HepG2 (cell line): ENCODE results near the gene IQUB. TPM values are rescaled to one million over a fixed set of nuclear protein-coding genes. Genes with fewer than 3 reads are reported as not detected.

ENCODE experiments used
- ATAC-seq: fragments of 200-7000 bp; cut with Tn5 transposase; 3 replicates; pipeline ENCODE4 v1.9.1; 2020; ENCODE audit warnings: mild to moderate bottlenecking, moderate library complexity
- BruUV-seq: library from RNA; stranded (reverse); fragments of 400-500 nt; replicated peaks from 2 replicates; lab custom pipeline; 2021; lab: Mats Ljungman, UMichigan
- CTCF ChIA-PET: fragments of 300-600 bp; formaldehyde crosslinking; extraction: SDS; loops from one replicate; lab custom pipeline; 2021; ENCODE audit warnings: low total read pairs, inconsistent platforms, low intra/inter-chr PET ratio; lab: Yijun Ruan, JAX
- POLR2A ChIA-PET: fragments of 350-600 bp; sonication (Branson Sonifier 250); formaldehyde crosslinking; loops from one replicate; lab custom pipeline; 2020; ENCODE audit warnings: antibody characterized with exemption, inconsistent platforms; lab: Yijun Ruan, JAX
- DNase-seq: peaks from one replicate; pipeline ENCODE4 v3.0.0-alpha.2; 2015; ENCODE audit warnings: low spot score
- FAIRE-seq: peaks from 3 replicates; lab custom pipeline; 2011; peaks lifted over from hg19 to GRCh38; lab: Jason Lieb, UNC
- H2AFZ ChIP-seq: one replicate; pipeline ENCODE4 v1.6.1; 2011; ENCODE audit warnings: low read length, inconsistent platforms
- H3K27ac ChIP-seq: fragments of 300-600 bp; 3 replicates; pipeline ENCODE4 v1.8.0; 2011; ENCODE audit warnings: mixed run types, mild to moderate bottlenecking, mixed read lengths, low read length, inconsistent platforms; ENCODE audit not compliant: insufficient read depth; ENCODE audit errors: extremely low read length
- H3K27me3 ChIP-seq, 2 experiments: fragments of 200-600 bp in 1 of 2; 2 replicates in 1 of 2; 3 replicates in 1 of 2; pipeline versions ENCODE4 v1.6.0 to v1.8.0; 2011; ENCODE audit warnings: low read length in 2 of 2, mild to moderate bottlenecking in 2 of 2, moderate library complexity in 2 of 2, inconsistent platforms in 1 of 2; ENCODE audit not compliant: insufficient read depth in 2 of 2, control insufficient read depth in 1 of 2
- H3K36me3 ChIP-seq, 2 experiments: fragments of 200-600 bp in 1 of 2; replicated peaks in 1 of 2; 2 replicates in 1 of 2; 3 replicates in 1 of 2; pipeline versions ENCODE4 v1.5.1 to v1.8.0; 2011; ENCODE audit warnings: low read length in 2 of 2, inconsistent platforms in 1 of 2; ENCODE audit not compliant: insufficient read depth in 2 of 2, control insufficient read depth in 1 of 2
- H3K4me1 ChIP-seq: 2 replicates; pipeline ENCODE4 v1.5.1; 2012; ENCODE audit warnings: low read length, inconsistent platforms; ENCODE audit not compliant: insufficient read depth
- H3K4me2 ChIP-seq: 2 replicates; pipeline ENCODE4 v1.6.0; 2011; ENCODE audit warnings: low read depth, low read length, inconsistent platforms
- H3K4me3 ChIP-seq, 3 experiments: fragments of 200-600 bp in 1 of 3; sonication (generic), shearing (Covaris generic) in 1 of 3; replicated peaks in 1 of 3; 2 replicates each; pipeline ENCODE4 v1.5.1; 2011 to 2016; ENCODE audit warnings: low read length in 3 of 3, inconsistent platforms in 2 of 3, low read depth in 2 of 3, mild to moderate bottlenecking in 2 of 3, control low read depth in 1 of 3, mixed read lengths in 1 of 3; ENCODE audit not compliant: insufficient read depth in 1 of 3
- H3K79me2 ChIP-seq: one replicate; pipeline ENCODE4 v1.6.1; 2011; ENCODE audit warnings: low read length, inconsistent platforms; ENCODE audit not compliant: insufficient read depth
- H3K9ac ChIP-seq: 2 replicates; pipeline ENCODE4 v1.6.0; 2011; ENCODE audit warnings: mild to moderate bottlenecking, low read depth, low read length, inconsistent platforms; ENCODE audit not compliant: insufficient read depth
- H3K9me3 ChIP-seq: 2 replicates; pipeline ENCODE4 v1.5.1; 2012; ENCODE audit warnings: mild to moderate bottlenecking, low read length
- H4K20me1 ChIP-seq: 2 replicates; pipeline ENCODE4 v1.6.0; 2011; ENCODE audit warnings: inconsistent platforms, mild to moderate bottlenecking, low read length, moderate library complexity; ENCODE audit not compliant: insufficient read depth
- PHF5A ChIP-seq: IDR thresholded peaks from one replicate; pipeline ENCODE4 v1.6.1; 2018; ENCODE audit warnings: low read depth, missing genetic modification reagents; ENCODE audit not compliant: unreplicated experiment
- STAT5B ChIP-seq: sonication (generic); formaldehyde crosslinking; IDR thresholded peaks from 2 replicates; pipeline ENCODE4 v1.4.0; 2020; ENCODE audit warnings: missing genetic modification reagents
- ZBTB7A ChIP-seq: sonication (generic); formaldehyde crosslinking; IDR thresholded peaks from 2 replicates; pipeline ENCODE4 v1.8.0; 2022; ENCODE audit warnings: mild to moderate bottlenecking, missing genetic modification reagents
- ZEB1 ChIP-seq: IDR thresholded peaks from 2 replicates; pipeline ENCODE4 v1.6.1; 2012; ENCODE audit warnings: mild to moderate bottlenecking, low read depth, inconsistent platforms; ENCODE audit not compliant: insufficient replicate concordance
- ZFY ChIP-seq: sonication (generic); formaldehyde crosslinking; IDR thresholded peaks from 2 replicates; pipeline ENCODE4 v1.4.0; 2020; ENCODE audit warnings: missing genetic modification reagents
- ZNF253 ChIP-seq: sonication (generic); formaldehyde crosslinking; IDR thresholded peaks from 2 replicates; pipeline ENCODE4 v1.8.0; 2022; ENCODE audit warnings: mild to moderate bottlenecking, missing genetic modification reagents, borderline replicate concordance
- ZNF567 ChIP-seq: sonication (generic); formaldehyde crosslinking; IDR thresholded peaks from 2 replicates; pipeline ENCODE4 v1.8.1; 2023; ENCODE audit warnings: mild to moderate bottlenecking, missing genetic modification reagents, borderline replicate concordance
- ZZZ3 ChIP-seq: sonication (generic); formaldehyde crosslinking; IDR thresholded peaks from 2 replicates; pipeline ENCODE4 v1.4.0; 2020; ENCODE audit warnings: missing genetic modification reagents, mild to moderate bottlenecking, borderline replicate concordance
- WGBS: methylation state at CpG from one replicate; pipeline ENCODE4 v1.1.6; 2017; ENCODE audit warnings: low lambda C conversion rate; 5-methylcytosine and 5-hydroxymethylcytosine counted together
- in situ Hi-C: cut with HindIII; loops from 2 replicates; pipeline ENCODE4 v1.10.0; 2017; ENCODE audit warnings: low pct_unique_long_range_greater_than_20kb; ENCODE audit not compliant: extremely low pct_ligation_motif_present
- intact Hi-C: fragments of 100-400 bp; cut with micrococcal nuclease; formaldehyde crosslinking; loops from one replicate; pipeline ENCODE4 v1.10.0; 2022; ENCODE audit not compliant: unreplicated experiment
- polyA plus RNA-seq, 8 experiments: library from polyadenylated mRNA; depleted of rRNA in 3 of 8; stranded (reverse) in 7 of 8; unstranded in 1 of 8; fragments of >200 nt; fragmentation: Illumina TruSeq in 4 of 8; extraction: Trizol in 4 of 8; gene quantifications; 2 replicates each; pipeline versions ENCODE4 v1.2.1 to v1.2.3, GENCODE V29; 2011 to 2016; ENCODE audit warnings: low read depth in 4 of 8, missing spikeins in 1 of 8, mixed read lengths in 1 of 8; ENCODE audit not compliant: insufficient read depth in 1 of 8
- total RNA-seq, 5 experiments: library from RNA; depleted of rRNA; stranded (reverse); fragments of >200 nt; fragmentation: Illumina TruSeq; extraction: Trizol; gene quantifications; 2 replicates each; pipeline ENCODE4 v1.2.3, GENCODE V29; 2016; ENCODE audit warnings: low read depth in 1 of 5
- TF ChIP-seq, protein P1 (sequence below): IDR thresholded peaks from 2 replicates; pipeline ENCODE4 v1.6.1; 2016; ENCODE audit warnings: missing compliant biosample characterization, missing genetic modification reagents, borderline replicate concordance
- TF ChIP-seq, protein P2 (sequence below): sonication (generic); formaldehyde crosslinking; conservative IDR thresholded peaks from 2 replicates; pipeline ENCODE4 v1.4.0; 2020; ENCODE audit warnings: missing genetic modification reagents
- TF ChIP-seq, protein P3 (sequence below): sonication (generic); formaldehyde crosslinking; IDR thresholded peaks from 2 replicates; pipeline ENCODE4 v1.4.0; 2020; ENCODE audit warnings: missing genetic modification reagents, borderline replicate concordance
- TF ChIP-seq, protein P4 (sequence below): sonication (generic); formaldehyde crosslinking; IDR thresholded peaks from 2 replicates; pipeline ENCODE4 v1.4.0; 2020; ENCODE audit warnings: missing genetic modification reagents; ENCODE audit errors: not compliant biosample characterization
- TF ChIP-seq, protein P5 (sequence below): sonication (generic); formaldehyde crosslinking; IDR thresholded peaks from 2 replicates; pipeline ENCODE4 v1.5.1; 2020; ENCODE audit warnings: missing genetic modification reagents, mild to moderate bottlenecking, borderline replicate concordance
- TF ChIP-seq, protein P6 (sequence below): sonication (generic); formaldehyde crosslinking; IDR thresholded peaks from 2 replicates; pipeline ENCODE4 v1.5.0; 2020; ENCODE audit warnings: mild to moderate bottlenecking, missing genetic modification reagents

IQUB gene
- total and polyA plus RNA-seq, 2 of the 13 experiments (the other 11 are each of a cell fraction or from before 2014, with no cell fraction given) = 0.07 TPM; not detected in 1

DNA sequence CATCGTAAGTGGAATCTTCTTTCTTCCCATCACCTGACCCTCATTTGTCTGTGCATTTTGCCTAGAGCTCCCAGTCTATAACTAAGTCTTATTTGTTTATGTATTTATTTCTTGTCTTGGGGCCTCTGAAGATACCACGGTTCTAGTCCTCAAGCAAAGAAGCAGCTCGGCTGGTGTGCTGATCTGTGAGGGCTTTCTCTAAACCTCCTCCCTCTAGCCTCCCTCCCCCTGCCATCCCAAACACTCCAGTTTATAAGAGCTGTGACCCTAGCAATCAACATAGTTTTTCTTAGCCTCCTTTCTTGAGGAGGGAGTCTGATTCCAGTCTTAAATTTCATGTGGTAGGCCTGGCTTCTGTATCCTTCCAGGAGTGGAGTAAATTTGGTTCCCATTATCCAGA is 38.9 kb upstream of the IQUB start (continued):
- TF ChIP-seq, protein P1, sequence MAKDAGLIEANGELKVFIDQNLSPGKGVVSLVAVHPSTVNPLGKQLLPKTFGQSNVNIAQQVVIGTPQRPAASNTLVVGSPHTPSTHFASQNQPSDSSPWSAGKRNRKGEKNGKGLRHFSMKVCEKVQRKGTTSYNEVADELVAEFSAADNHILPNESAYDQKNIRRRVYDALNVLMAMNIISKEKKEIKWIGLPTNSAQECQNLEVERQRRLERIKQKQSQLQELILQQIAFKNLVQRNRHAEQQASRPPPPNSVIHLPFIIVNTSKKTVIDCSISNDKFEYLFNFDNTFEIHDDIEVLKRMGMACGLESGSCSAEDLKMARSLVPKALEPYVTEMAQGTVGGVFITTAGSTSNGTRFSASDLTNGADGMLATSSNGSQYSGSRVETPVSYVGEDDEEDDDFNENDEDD (CRISPR knock-in tag) = no peak
- TF ChIP-seq ZFY (CRISPR knock-in tag) (no peak), ZNF253 (CRISPR knock-in tag) (no peak), ZEB1 (no peak), ZNF567 (CRISPR knock-in tag) (no peak), PHF5A (CRISPR knock-in tag) (no peak), STAT5B (CRISPR knock-in tag) (no peak)
- TF ChIP-seq, protein P2, sequence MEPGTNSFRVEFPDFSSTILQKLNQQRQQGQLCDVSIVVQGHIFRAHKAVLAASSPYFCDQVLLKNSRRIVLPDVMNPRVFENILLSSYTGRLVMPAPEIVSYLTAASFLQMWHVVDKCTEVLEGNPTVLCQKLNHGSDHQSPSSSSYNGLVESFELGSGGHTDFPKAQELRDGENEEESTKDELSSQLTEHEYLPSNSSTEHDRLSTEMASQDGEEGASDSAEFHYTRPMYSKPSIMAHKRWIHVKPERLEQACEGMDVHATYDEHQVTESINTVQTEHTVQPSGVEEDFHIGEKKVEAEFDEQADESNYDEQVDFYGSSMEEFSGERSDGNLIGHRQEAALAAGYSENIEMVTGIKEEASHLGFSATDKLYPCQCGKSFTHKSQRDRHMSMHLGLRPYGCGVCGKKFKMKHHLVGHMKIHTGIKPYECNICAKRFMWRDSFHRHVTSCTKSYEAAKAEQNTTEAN (CRISPR knock-in tag) = no peak
- TF ChIP-seq, protein P3, sequence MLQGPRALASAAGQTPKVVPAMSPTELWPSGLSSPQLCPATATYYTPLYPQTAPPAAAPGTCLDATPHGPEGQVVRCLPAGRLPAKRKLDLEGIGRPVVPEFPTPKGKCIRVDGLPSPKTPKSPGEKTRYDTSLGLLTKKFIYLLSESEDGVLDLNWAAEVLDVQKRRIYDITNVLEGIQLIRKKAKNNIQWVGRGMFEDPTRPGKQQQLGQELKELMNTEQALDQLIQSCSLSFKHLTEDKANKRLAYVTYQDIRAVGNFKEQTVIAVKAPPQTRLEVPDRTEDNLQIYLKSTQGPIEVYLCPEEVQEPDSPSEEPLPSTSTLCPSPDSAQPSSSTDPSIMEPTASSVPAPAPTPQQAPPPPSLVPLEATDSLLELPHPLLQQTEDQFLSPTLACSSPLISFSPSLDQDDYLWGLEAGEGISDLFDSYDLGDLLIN (CRISPR knock-in tag) = no peak

DNA sequence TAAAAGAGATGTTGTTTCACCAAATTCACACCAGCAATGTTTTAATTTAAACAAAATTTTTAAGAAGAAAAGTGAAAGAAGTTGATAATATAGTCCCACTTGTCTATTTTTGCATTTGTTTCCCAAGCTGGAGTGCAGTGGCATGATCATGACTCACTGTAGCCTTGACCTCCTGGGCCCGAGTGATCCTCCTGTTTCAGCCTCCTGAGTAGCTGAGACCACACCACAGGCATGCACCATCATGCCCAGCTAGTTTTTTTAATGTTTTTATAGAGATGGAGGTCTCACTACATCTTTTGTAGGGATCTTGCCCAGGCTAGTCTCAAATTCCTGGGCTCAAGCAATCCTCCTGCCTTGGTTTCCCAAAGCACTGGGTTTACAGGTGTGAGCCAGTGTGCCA is 37.3 kb upstream of the IQUB start:
- H3K4me2 ChIP-seq = no peak overlapping the region
- H3K4me1 ChIP-seq = no peaks in the 10 kb centered on the region
- DNase-seq (no peak), ATAC-seq (no peak), FAIRE-seq (no peak)
- WGBS = 0% methylated on average over 1 of the region's 1 CpG
- no peaks in the 10 kb centered on the region for H3K9me3 ChIP-seq
- no peak overlapping the region for H3K4me3 ChIP-seq
- no peaks in the 10 kb centered on the region for H3K36me3 ChIP-seq
- H3K27me3 ChIP-seq = no peaks in the 10 kb centered on the region
- H4K20me1 ChIP-seq = no peaks in the 10 kb centered on the region
- no peak overlapping the region for H3K9ac ChIP-seq
- intact Hi-C loops = no loop called here
- ChIA-PET POLR2A (no interaction called here), CTCF (no interaction called here)
- H3K27ac ChIP-seq = no peak overlapping the region
- no peak overlapping the region for H2AFZ ChIP-seq
- no peaks in the 10 kb centered on the region for H3K79me2 ChIP-seq
- in situ Hi-C loops = no loop called here
- BruUV-seq = no TSS peak
- TF ChIP-seq, protein P4, sequence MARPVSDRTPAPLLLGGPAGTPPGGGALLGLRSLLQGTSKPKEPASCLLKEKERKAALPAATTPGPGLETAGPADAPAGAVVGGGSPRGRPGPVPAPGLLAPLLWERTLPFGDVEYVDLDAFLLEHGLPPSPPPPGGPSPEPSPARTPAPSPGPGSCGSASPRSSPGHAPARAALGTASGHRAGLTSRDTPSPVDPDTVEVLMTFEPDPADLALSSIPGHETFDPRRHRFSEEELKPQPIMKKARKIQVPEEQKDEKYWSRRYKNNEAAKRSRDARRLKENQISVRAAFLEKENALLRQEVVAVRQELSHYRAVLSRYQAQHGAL (CRISPR knock-in tag) = no peak
- TF ChIP-seq, protein P5, sequence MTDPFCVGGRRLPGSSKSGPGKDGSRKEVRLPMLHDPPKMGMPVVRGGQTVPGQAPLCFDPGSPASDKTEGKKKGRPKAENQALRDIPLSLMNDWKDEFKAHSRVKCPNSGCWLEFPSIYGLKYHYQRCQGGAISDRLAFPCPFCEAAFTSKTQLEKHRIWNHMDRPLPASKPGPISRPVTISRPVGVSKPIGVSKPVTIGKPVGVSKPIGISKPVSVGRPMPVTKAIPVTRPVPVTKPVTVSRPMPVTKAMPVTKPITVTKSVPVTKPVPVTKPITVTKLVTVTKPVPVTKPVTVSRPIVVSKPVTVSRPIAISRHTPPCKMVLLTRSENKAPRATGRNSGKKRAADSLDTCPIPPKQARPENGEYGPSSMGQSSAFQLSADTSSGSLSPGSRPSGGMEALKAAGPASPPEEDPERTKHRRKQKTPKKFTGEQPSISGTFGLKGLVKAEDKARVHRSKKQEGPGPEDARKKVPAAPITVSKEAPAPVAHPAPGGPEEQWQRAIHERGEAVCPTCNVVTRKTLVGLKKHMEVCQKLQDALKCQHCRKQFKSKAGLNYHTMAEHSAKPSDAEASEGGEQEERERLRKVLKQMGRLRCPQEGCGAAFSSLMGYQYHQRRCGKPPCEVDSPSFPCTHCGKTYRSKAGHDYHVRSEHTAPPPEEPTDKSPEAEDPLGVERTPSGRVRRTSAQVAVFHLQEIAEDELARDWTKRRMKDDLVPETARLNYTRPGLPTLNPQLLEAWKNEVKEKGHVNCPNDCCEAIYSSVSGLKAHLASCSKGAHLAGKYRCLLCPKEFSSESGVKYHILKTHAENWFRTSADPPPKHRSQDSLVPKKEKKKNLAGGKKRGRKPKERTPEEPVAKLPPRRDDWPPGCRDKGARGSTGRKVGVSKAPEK (CRISPR knock-in tag) = no peak
- TF ChIP-seq, protein P6, sequence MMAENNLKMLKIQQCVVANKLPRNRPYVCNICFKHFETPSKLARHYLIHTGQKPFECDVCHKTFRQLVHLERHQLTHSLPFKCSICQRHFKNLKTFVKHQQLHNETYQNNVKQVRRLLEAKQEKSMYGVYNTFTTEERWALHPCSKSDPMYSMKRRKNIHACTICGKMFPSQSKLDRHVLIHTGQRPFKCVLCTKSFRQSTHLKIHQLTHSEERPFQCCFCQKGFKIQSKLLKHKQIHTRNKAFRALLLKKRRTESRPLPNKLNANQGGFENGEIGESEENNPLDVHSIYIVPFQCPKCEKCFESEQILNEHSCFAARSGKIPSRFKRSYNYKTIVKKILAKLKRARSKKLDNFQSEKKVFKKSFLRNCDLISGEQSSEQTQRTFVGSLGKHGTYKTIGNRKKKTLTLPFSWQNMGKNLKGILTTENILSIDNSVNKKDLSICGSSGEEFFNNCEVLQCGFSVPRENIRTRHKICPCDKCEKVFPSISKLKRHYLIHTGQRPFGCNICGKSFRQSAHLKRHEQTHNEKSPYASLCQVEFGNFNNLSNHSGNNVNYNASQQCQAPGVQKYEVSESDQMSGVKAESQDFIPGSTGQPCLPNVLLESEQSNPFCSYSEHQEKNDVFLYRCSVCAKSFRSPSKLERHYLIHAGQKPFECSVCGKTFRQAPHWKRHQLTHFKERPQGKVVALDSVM = peak; percentile 88
- TF ChIP-seq ZBTB7A (CRISPR knock-in tag) (no peak), ZZZ3 (no peak)
